CD4-positive, alpha-beta T cell treated with Interleukin-6 for 4 hours (primary cell): ENCODE results near the gene PIBF1.
A peak's percentile ranks its signal among the peaks of the same experiment; 100 is the strongest.
"Not testable (repeated sequence)": the region's sequence is repeated elsewhere in the genome, so short reads cannot be mapped to it uniquely, and the experiment has no call there.

Experiments
- DNase-seq: peaks from one replicate; pipeline ENCODE4 v3.0.0-alpha.2; 2020; ENCODE audit warnings: mixed read lengths

Gene PIBF1, protein sequence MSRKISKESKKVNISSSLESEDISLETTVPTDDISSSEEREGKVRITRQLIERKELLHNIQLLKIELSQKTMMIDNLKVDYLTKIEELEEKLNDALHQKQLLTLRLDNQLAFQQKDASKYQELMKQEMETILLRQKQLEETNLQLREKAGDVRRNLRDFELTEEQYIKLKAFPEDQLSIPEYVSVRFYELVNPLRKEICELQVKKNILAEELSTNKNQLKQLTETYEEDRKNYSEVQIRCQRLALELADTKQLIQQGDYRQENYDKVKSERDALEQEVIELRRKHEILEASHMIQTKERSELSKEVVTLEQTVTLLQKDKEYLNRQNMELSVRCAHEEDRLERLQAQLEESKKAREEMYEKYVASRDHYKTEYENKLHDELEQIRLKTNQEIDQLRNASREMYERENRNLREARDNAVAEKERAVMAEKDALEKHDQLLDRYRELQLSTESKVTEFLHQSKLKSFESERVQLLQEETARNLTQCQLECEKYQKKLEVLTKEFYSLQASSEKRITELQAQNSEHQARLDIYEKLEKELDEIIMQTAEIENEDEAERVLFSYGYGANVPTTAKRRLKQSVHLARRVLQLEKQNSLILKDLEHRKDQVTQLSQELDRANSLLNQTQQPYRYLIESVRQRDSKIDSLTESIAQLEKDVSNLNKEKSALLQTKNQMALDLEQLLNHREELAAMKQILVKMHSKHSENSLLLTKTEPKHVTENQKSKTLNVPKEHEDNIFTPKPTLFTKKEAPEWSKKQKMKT

DNA sequence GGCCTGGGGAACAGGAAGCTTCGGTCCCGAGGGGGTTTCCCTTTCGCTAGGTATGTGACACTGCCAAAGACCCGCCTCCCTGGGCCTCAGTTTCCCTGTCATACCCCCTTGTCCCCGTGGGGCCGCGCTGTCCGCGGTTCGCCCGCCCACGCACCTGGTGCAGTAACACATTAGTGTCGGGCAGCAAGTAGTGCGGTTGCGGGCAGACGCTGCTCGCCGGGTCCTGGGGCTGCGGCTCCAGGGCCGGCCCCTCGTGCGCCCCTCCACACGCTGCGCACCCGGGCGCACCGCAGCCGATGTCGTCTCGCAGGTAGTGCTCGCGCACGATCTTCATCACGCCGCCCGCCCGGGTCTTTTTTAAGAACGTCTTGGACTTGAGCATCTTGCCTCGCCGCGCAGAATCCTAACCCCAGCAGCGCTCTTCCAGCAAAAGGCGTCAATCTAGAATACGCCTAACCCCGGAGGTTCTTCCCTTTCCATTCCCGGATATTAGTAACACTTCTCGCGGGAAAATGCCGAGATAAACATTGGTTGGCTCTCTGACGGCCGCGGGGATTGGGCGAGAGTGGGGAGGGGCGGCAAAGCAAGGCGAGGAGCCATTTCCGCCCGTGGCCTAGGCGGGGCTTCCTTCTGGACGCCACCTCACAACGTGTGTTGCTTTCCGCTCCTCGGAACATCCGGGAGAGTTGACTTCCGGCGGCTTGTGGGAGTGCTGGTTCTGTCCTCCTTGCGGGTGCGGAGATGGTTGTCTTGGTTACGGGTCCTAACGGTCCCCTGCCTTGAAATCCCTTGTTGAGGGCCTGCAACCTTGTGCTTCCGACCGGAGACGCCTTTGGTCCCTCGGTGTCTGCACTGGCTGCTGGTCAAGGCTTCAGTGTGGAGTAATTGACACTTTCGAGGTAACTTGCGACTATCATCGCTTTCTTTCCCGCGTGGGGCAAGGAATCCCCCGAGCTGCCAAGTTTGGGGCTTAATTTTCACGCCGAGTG is at the start of gene PIBF1, which contains the start of gene DIS3:
Gene PIBF1 (plus strand): TSS at position 683 of the 989 bp plus-strand sequence. CDS start 1,337 bp downstream, outside the sequence.
Gene DIS3 (minus strand): TSS at position 450 of the 989 bp plus-strand sequence. CDS start 68 bp downstream, at position 382.
- peak; percentile 94 for DNase-seq

DNA sequence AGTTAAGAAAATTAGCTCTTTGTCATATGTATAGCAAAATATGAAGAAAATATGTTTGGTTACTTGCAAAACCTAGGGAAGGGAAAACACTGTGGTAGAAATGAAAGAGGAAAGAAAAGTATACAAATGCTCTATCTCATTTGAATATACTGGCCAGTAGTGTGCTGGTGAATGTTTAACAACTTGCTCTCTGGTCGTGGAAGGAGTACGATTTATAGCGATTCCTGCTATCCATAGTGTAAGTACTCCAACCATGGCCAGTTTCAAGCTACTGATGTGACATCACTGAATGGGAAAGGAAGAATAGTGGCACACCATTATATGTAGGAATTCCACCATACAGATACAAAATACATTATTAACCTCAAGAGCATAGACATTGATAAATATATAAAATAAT is 44.9 kb upstream of the PIBF1 start:
- DNase-seq = no peak

DNA sequence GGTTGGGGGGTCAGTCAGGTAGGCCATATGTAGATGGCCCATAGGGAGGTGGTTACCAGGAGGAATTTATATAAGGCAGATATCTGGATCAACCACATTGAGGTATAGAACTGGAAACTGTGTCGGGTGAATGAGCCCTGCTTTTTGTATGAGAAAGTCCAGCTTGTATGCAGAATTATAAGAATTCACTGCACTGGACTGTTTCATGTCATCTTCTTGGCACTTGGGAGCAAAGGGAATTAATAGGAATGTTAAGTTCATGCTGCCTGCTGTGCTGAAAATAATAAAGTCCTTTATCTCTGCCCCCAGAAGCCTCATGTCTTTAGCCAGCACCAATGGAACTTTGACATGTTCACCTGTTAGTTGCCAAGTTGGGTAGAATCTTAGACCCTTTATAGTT is 41.9 kb upstream of the PIBF1 start:
- DNase-seq = no peak

DNA sequence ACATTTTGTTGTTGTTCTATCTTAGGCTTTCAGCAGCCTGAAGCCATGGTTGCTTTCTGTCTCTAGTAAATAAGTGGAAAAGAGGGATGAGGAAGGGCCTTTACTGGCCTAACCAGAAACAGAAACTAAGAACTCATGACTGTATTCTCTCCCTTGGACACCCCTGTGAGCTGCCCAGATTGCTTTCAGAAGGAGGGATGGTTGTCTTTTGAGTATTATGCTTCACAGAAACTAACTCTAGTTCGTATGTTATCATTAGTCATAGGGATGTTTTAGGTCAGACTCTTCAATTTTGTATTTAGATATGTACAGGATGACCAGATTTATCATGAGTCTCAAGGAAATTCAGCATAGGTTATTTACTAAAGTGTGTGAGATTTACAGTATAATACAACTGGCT is 36.7 kb upstream of the PIBF1 start:
- DNase-seq = no peak

DNA sequence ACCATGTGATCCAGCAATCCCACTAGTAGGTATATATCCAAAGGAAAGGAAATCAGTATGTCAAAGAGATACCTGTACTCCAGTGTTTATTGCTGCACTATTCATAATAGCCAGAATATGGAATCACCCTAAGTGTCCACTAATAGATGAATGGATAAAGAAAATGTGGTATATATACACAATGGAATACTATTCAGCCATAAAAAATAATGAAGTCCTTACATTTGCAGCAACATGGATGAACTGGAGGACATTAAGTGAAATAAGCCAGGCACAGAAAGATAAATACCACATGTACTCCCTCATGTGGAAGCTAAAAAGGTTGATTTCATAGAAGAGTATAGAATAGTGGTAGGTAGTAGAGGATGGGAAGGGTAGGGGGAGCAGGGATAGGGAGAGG is 30.7 kb upstream of the PIBF1 start:
- DNase-seq = no peak

DNA sequence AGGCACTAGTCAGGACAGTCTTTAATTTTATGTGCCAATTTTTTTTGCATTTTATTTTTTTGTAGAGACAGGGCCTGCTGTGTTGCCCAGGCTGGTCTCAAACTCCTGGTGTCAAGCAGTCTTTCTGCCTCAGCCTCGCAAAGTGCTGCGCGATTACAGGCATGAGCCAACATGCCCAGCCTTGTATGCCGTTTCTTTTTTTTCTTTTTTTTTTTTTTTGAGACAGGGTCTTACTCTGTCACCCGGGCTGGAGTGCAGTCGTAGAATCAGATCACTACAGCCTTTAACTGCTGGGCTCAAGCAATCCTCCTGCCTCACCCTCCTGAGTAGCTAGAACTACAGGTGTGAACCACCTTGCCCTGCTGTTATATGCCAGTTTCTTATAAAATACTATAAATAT is 27.8 kb upstream of the PIBF1 start:
- DNase-seq = no peak

DNA sequence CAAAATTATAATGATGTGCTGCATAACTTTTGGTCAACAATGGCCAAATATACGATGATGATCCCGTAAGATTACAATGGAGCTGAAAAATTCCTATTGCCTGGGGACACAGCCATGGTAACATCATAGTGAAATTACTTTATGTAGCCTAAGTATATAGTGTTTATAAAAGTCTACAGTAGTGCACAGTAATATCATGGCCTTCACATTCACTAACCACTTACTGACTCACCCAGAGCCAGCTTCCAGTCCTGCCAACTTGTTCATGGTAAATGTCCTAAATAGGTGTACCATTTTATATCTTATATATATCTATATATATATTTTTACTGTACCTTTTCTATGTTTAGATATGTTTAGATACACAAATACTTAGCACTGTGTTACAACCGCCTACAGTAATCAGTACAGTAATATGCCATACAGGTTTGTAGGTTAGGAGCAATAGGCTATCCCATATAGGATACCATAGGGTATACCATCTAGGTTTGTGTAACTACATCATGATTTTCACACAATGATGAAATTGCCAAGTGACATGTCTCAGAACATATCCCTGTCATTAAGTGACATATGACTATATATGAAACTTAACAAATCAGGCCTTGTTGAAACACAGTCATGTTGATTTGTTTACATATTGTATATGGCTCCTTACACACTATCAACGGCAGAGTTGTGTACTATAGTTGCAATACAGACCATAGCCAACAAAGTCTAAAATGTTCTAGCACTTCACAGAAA is 24.0 kb upstream of the PIBF1 start:
- no peak for DNase-seq

DNA sequence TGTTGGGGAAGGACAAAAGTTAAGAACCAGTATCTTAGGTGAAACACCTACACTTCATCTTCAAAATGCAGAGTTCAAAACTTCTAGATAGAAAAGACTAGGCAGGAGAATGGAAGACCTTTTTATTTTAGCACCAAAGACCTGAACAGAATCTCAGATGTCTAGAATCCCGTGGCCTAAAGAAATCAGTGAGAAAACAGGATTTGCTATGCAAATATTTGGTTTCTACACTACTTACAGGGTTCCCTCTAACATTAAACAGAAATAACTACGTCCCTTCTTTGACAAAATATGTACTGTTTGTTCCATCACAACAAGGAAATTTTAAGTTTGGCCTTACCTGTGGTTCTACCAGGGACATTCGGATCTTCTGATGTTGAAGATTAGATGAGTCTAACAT is 21.7 kb upstream of the PIBF1 start:
- no peak for DNase-seq

DNA sequence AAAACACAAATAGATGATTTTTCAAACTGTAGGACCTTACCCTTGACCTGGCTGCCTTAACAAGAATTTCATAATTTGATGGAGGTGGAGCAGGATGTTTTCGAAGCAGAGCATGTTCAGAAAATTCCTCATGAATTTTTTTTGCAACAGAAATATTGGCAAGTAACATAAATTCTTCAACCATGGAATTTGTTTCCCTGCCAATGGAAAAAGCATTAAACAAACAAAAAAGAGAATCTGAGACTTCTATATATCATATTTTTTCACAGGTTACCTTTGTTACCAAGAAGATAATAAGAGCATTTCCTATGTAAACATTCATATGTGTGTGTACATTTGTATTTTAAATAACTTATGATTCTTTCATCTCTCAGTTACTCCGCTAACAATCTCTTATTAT is 18.5 kb upstream of the PIBF1 start:
- DNase-seq = no peak

DNA sequence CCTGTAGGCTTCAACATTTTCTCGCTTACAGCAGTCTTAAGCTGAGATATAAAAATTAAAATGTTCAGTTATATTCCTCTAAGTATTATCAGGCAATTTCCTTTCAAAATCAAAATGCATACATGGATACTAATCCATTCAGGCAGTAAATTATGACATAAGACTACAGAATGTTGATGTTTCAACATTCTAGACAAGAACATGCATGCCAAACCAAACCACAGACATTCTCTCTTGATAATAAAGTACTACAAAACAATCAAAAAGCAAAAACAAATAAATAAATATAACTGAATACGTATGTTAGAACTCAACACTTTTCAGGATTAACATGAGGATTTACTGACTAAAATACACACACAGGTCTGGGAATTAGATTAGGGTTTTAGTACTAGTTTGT is 7.9 kb upstream of the PIBF1 start:
- DNase-seq = no peak

DNA sequence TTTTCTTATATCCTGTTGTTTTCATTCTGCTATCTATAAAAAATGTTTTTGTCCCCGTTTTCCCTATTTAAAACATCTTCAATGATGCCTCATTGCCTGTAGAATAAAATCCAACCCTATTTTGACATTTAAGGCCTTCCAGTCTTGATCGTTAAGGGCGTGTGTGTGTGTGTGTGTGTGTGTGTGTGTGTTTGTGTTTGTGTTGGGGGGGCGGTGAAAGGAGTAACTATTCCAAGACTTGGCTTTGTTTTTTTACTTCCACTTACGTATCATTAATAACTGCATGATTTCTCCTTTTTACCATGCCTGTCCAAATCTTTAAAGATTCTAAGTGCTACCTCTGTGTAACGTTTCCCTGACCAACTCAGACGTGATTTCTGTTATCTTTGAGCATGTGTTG is 784 bp downstream of the PIBF1 start:
- peak; percentile 7 for DNase-seq

DNA sequence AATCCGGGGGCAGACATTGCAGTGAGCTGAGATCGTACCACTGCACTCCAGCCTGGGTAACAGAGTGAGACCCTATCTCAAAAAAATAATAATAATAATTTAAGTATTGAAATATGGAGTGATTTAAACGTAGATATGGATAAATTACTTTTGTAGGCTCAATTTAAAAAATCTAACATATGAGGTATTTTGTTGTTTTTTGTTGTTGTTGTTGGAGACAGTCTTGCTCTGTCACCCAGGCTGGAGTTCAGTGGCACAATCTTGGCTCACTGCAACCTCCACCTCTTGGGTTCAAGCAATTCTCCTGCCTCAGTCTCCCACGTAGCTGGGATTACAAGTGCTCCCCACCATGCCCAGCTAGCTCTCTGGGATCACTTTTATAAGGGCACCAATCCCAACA is 2.7 kb downstream of the PIBF1 start:
- DNase-seq = not testable (repeated sequence)

DNA sequence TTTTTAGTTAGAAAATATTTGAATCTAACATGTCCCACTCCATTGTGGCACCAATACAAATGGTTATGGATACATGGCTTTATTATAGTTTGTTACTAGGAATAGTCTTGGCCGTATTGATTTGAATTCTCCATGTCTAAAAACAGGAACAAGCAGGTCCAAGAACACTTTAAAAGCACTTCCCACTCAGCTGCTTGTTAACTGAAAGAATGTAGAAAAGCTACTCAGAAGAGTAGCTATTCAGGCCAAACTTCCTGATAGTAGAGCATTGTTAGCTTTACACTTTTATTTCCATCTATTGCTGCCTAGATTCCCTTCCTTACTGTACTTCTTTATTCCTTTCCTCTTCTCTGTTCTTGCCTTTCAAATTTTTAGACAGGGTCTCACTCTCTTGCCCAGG is 6.9 kb downstream of the PIBF1 start:
- DNase-seq = no peak

DNA sequence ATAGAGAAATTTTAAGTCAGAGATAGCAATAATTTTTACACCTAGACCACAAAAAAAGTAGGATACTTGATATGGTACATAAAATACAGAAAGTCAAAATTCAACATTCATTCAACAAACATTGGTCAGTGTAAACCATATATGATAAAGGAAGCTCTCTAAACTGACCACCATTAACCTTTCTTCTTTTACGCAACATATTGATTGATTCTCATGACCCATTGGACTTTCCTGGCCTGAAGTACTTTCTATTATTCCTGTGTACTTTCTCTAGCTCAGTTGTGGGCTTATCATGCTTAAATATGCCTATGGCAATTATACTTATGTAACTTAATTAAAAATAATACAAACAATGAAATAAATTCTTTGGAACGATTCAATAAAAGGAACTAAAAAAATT is 10.7 kb downstream of the PIBF1 start:
- no peak for DNase-seq

DNA sequence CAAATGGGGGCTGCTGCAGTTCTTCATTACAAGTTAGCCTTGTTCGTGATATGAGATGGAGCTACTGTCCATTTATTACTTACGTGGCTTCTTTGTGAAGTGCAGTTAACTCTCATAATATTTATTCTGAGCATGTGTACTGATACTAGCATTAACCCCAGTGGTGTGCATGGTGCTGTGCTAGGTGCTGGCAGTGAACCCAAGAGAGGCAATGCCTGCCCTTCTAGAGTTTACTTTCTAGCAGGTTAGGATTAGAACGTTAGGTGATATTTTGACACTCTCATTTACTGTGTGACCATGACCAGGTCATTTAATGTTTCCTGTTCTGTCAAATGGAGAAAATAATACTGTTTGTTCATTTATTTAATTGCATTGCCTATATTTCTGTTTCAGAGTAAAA is 16.9 kb downstream of the PIBF1 start:
- DNase-seq = no peak

DNA sequence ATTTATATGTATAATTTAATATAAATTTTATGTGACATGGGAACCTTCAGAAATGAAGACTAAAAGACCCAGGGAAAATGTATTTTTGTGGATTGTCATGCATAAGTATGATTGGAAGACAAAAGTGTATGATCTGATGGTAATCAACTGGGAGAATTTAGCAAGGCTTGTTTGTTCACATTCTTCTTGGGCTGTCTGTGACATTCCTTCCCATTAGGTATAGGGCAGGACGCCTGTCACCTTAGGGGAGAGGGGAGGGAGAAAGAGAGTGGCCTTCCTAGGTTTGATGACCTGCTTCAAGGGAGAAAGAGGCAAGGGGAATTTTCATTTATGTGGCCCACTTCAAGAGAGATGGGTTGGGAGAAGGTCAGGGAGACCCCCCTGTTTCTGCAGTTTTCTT is 22.4 kb downstream of the PIBF1 start:
- DNase-seq = no peak

DNA sequence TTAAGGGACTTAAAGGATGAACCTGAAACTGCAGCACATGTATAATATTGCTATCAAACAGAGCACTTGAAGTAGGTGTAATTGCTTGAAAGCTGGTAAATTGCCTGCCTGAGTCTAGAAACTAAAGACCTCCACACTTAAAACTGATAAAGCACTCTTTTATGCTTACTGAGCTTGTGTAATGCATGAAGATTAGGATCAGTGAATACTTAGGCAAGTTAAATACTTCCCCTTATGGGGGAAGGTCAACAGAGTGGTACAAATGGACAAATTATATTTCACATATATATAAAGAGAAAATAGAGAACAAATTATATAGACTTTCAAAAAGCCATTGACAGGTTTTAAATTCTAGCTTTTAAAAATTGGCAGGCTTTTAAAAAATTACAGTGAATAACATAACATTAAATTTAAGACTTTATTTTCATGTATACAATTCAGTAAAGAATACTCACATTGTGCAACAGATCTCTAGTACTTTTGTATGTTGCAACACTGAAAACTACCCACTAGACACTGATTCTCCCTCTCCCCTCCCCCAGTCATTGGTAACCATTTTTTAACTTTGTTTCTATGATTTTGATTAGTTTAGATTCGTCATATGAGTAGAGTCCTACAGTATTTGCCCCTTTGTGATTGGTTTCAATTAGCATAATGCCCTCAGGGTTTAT is 23.9 kb downstream of the PIBF1 start:
- no peak for DNase-seq

DNA sequence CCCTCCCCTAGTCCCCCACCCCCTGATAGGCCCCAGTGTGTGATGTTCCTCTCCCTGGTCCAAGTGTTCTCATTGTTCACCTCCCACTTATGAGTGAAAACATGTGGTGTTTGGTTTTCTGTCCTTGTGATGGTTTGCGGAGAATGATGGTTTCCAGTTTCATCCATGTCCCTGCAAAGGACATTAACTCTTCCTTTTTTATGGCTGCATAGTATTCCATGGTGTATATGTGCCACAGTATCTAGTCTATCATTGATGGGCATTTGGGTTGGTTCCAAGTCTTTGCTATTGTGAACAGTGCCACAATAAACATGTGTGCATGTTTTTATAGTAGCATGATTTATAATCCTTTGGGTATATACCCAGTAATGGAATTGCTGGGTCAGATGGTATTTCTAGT is 24.6 kb downstream of the PIBF1 start:
- DNase-seq = not testable (repeated sequence)

DNA sequence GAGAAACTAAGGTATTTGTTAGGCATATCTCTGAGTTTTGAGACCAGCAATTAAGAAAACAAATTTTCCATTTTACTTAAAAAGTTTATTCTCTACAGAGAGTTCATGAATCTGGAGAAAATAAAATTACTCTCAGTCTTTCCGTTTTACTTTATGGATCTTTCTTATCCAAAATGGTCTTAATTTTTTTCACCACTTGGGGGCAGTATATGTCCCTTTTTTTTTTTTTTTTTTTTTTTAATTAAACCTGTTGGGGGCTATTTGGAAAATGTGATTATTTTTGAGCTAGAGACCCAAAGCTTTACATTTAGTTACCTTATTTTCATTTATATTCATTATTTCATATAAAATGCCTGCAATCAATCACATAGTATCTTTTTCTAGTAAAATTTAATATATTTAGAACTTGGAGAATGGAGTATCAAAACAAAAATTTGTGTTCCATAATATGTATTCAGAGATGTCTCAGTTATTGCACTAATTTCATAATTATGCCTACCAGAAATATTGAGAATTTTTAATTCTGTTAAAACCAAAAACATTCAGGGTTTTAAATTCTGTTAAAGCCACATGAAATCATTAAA is 27.1 kb downstream of the PIBF1 start:
- DNase-seq = no peak

DNA sequence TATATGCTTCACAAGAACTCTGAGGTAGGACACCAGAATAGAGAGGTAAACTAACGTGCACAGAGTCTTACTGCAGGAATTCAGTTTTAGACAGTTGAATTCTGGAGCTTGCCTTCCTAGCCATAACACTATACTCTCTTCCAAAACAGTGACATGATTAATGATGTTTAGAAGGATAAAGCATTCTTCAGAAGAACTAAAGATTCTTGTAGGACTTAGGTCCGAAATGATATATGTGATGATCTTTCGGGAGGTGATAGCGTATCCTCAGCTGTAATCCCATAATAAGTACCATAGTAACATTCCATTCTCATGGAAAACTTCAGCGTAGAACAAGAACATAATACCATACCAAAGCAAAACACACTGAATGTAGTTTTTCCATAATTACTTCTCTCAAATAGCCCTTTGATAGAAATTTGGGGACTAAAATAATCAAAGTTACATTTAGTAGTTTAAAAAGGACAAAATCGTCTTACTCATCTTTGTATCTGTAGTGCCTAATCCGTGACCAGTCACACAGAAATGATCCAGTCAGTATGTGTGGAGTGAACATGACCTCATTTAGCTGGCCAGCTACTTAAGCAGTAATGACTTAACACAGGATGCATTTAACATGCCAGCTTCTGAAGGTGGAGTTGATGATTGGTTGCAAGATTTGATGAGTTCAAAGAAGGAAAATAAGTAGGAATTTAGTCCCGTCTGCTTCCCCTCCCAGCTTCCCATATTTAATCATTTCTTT is 38.4 kb downstream of the PIBF1 start:
- no peak for DNase-seq

DNA sequence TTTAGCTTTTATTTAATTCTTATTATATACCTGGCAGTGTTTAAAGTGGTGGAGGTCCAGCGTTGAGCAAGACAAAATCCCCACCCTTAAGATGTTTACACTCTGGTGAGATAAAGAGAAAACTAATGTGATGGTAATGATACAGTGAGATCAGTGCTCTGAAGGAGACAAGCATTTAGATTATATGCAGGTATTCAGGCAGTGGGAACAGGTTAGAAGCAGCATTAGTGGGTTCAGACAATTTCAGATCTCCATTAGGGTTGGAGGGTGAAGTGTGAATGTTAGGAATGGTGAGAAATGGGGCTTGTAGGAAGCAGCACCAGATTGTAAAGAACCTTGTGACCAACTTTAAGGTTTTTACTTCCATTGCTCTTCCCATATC is 39.0 kb downstream of the PIBF1 start:
- no peak for DNase-seq
